Keratinocyte (primary cell): ENCODE results near the gene OXNAD1.

Source experiments
- EZH2 ChIP-seq: IDR thresholded peaks from one replicate; pipeline ENCODE4 v1.6.1; 2012; ENCODE audit warnings: inconsistent platforms, mild to moderate bottlenecking, low read length, moderate library complexity
- TF ChIP-seq, protein P1 (sequence below), 3 experiments: IDR thresholded peaks in 1 of 3; conservative IDR thresholded peaks in 1 of 3; optimal IDR thresholded peaks in 1 of 3; 2 replicates in 2 of 3; 3 replicates in 1 of 3; pipeline versions ENCODE3 to v1.5.1; 2011; ENCODE audit warnings: low read length in 3 of 3, mild to moderate bottlenecking in 3 of 3, moderate library complexity in 2 of 3, control low read depth in 1 of 3, inconsistent platforms in 1 of 3; ENCODE audit not compliant: insufficient read depth in 2 of 3; ENCODE audit errors: extremely low read depth in 1 of 3

DNA sequence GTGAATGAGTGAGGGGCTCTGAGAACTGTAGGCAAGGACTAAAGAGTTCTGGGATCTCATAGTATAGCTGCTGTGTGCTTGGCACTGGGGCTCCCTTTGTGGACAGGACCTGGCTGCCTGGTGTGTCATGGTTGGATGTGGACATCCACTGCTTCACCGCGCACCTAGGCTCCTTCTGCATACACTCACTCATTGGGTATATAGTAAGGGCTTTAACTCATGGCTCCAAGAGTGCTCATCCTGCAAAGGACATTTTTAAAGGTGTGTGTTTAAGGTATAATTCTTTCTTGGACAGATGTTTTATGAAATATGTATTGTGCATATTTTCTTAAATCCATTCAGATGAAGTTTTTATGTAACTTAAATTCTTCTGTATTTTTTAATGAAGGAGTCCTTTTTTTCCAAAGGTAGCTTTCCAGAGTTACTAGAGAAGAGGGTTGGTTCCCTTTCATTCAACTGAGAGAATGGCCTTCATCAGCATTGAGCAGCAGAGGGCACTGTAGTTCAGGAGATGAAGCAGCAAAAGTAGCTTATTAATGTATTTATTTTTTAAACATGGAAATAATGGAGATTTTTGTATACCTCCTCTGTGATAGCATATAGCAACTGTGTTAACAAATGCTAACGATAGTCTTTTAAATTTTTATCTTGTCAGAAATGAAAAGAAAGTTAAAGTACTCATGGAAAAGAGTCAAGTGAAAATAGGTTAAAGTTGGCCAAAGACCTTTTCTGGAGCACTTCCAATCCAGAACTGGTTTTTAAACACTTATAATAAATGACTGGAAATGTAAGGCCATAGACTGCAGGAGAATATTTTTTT, 25.2 kb downstream of the OXNAD1 start:
- TF ChIP-seq, protein P1, sequence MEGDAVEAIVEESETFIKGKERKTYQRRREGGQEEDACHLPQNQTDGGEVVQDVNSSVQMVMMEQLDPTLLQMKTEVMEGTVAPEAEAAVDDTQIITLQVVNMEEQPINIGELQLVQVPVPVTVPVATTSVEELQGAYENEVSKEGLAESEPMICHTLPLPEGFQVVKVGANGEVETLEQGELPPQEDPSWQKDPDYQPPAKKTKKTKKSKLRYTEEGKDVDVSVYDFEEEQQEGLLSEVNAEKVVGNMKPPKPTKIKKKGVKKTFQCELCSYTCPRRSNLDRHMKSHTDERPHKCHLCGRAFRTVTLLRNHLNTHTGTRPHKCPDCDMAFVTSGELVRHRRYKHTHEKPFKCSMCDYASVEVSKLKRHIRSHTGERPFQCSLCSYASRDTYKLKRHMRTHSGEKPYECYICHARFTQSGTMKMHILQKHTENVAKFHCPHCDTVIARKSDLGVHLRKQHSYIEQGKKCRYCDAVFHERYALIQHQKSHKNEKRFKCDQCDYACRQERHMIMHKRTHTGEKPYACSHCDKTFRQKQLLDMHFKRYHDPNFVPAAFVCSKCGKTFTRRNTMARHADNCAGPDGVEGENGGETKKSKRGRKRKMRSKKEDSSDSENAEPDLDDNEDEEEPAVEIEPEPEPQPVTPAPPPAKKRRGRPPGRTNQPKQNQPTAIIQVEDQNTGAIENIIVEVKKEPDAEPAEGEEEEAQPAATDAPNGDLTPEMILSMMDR (optimal IDR thresholded peaks at IDR 0.05 in 1 of 3, IDR thresholded peaks at IDR 0.05 in 1 of 3, conservative IDR thresholded peaks at IDR 0.05 in 1 of 3; ENCODE audit: extremely low read depth in 1 of 3, insufficient read depth in 2 of 3, low read length in 3 of 3): peak; percentile 59 to 70 (median 60)
- no peak for TF ChIP-seq EZH2
